Purkinje cell (primary cell): ENCODE results near the gene FGF16. TPM values are rescaled to one million over a fixed set of nuclear protein-coding genes. Genes with fewer than 3 reads are reported as not detected.

Source experiments
- polyA plus RNA-seq: library from polyadenylated mRNA; unstranded; fragments of >200 nt; fragmentation: Nextera tagmentation; gene quantifications from 2 replicates; pipeline ENCODE4 v1.2.1, GENCODE V29; 2014

FGF16 gene
- not detected in 2 replicates for polyA plus RNA-seq

GRCh38 chrX:77446908-77447652, at the start of gene FGF16:
FGF16 (plus strand) TSS chrX:77447389; CDS start chrX:77447675, 286 bp downstream.

